HCT116 (cell line): ENCODE measurements around the gene GCSAM. TPM values are rescaled to one million over a fixed set of nuclear protein-coding genes. Genes with fewer than 3 reads are reported as not detected.

ENCODE experiments used
- ATAC-seq: fragments of 200-7000 bp; cut with Tn5 transposase; 2 replicates; pipeline ENCODE4 v1.9.1; 2020; ENCODE audit warnings: mild to moderate bottlenecking, moderate library complexity
- BruUV-seq: library from RNA; stranded (reverse); fragments of 400-500 nt; replicated peaks from 2 replicates; lab custom pipeline; 2021; lab: Mats Ljungman, UMichigan
- CTCF ChIA-PET: fragments of 300-600 bp; sonication (Branson Sonifier 250); formaldehyde crosslinking; loops from one replicate; lab custom pipeline; 2021; ENCODE audit warnings: antibody characterized with exemption; lab: Charles Lee
- POLR2A ChIA-PET: fragments of 300-600, 350-600 bp; sonication (Branson Sonifier 250); formaldehyde crosslinking; loops from one replicate; lab custom pipeline; 2021; ENCODE audit warnings: antibody characterized with exemption; lab: Charles Lee
- RAD21 ChIA-PET, 2 experiments: fragments of 300-600 bp; sonication (Branson Sonifier 250); formaldehyde crosslinking; loops; one replicate each; lab custom pipeline; 2023; ENCODE audit warnings: low total read pairs in 2 of 2; ENCODE audit not compliant: uncharacterized antibody in 2 of 2, unreplicated experiment in 2 of 2, low non-redundant PET in 1 of 2; lab: Charles Lee
- DNase-seq: peaks from one replicate; pipeline ENCODE4 v3.0.0-alpha.2; 2010; ENCODE audit warnings: low read depth, low spot score
- H2AFZ ChIP-seq: fragments of 200-600 bp; shearing (Covaris generic), sonication (generic); 2 replicates; pipeline ENCODE4 v1.6.1; 2017; ENCODE audit warnings: low read depth, mixed run types, mixed read lengths, antibody characterized with exemption, low read length; ENCODE audit not compliant: poor library complexity, severe bottlenecking
- H3K27ac ChIP-seq: 2 replicates; pipeline ENCODE4 v1.5.1; 2012; ENCODE audit warnings: low read depth, low read length
- H3K27me3 ChIP-seq: fragments of 200-600 bp; sonication (generic); 2 replicates; pipeline ENCODE4 v1.6.1; 2016; ENCODE audit warnings: mixed run types, low read length, mixed read lengths; ENCODE audit not compliant: insufficient read depth
- H3K36me3 ChIP-seq, 2 experiments: fragments of 200-500 bp in 1 of 2; fragments of 200-600 bp in 1 of 2; sonication (Bioruptor generic) in 1 of 2; sonication (generic) in 1 of 2; 2 replicates each; pipeline versions ENCODE4 v1.5.1 to v1.6.1; 2014 to 2016; ENCODE audit warnings: low read length in 2 of 2, inconsistent platforms in 1 of 2, mixed read lengths in 1 of 2, mixed run types in 1 of 2; ENCODE audit not compliant: insufficient read depth in 2 of 2, control insufficient read depth in 1 of 2
- H3K4me1 ChIP-seq, 2 experiments: fragments of 200-600 bp in 1 of 2; sonication (generic) in 1 of 2; 2 replicates each; pipeline versions ENCODE4 v1.5.1 to v1.6.1; 2012 to 2017; ENCODE audit warnings: low read length in 2 of 2, inconsistent platforms in 1 of 2, mild to moderate bottlenecking in 1 of 2, mixed read lengths in 1 of 2, mixed run types in 1 of 2, moderate library complexity in 1 of 2; ENCODE audit not compliant: insufficient read depth in 2 of 2, control insufficient read depth in 1 of 2
- H3K4me2 ChIP-seq: fragments of 200-600 bp; sonication (generic); 2 replicates; pipeline ENCODE4 v1.6.1; 2017; ENCODE audit warnings: mixed run types, low read length, mixed read lengths
- H3K4me3 ChIP-seq, 2 experiments: fragments of 200-600 bp in 1 of 2; sonication (generic) in 1 of 2; replicated peaks in 1 of 2; 2 replicates each; pipeline ENCODE4 v1.5.1; 2011 to 2016; ENCODE audit warnings: low read length in 2 of 2, control low read depth in 1 of 2, low read depth in 1 of 2, mild to moderate bottlenecking in 1 of 2, mixed read lengths in 1 of 2, mixed run types in 1 of 2
- H3K79me2 ChIP-seq: fragments of 200-600 bp; sonication (generic); 2 replicates; pipeline ENCODE4 v1.6.1; 2017; ENCODE audit warnings: mild to moderate bottlenecking, mixed run types, low read length, moderate library complexity, mixed read lengths; ENCODE audit not compliant: insufficient read depth
- H3K9ac ChIP-seq: fragments of 200-600 bp; sonication (generic); 2 replicates; pipeline ENCODE4 v1.6.1; 2016; ENCODE audit warnings: low read length, mixed read lengths
- H3K9me2 ChIP-seq: fragments of 200-600 bp; sonication (generic), shearing (Covaris generic); 2 replicates; pipeline ENCODE4 v1.6.1; 2017; ENCODE audit warnings: mixed run types, mild to moderate bottlenecking, moderate library complexity; ENCODE audit not compliant: insufficient read depth
- H3K9me3 ChIP-seq, 2 experiments: fragments of 200-500 bp in 1 of 2; fragments of 200-600 bp in 1 of 2; sonication (Bioruptor generic) in 1 of 2; sonication (generic) in 1 of 2; 2 replicates each; pipeline ENCODE4 v1.6.1; 2014 to 2017; ENCODE audit warnings: low read length in 2 of 2, mixed read lengths in 2 of 2, inconsistent platforms in 1 of 2, low read depth in 1 of 2, mild to moderate bottlenecking in 1 of 2, mixed run types in 1 of 2, moderate library complexity in 1 of 2; ENCODE audit not compliant: control insufficient read depth in 1 of 2, insufficient read depth in 1 of 2
- H4K20me1 ChIP-seq: fragments of 200-600 bp; sonication (generic), shearing (Covaris generic); 2 replicates; pipeline ENCODE4 v1.6.1; 2017; ENCODE audit warnings: mixed run types, mild to moderate bottlenecking, moderate library complexity; ENCODE audit not compliant: insufficient read depth
- CBX3 ChIP-seq: IDR thresholded peaks from 2 replicates; pipeline ENCODE4 v1.6.1; 2012; ENCODE audit warnings: low read depth
- EGR1 ChIP-seq: IDR thresholded peaks from 2 replicates; pipeline ENCODE4 v1.6.1; 2012; ENCODE audit warnings: low read depth
- ELF1 ChIP-seq: IDR thresholded peaks from 2 replicates; pipeline ENCODE4 v1.6.1; 2012; ENCODE audit warnings: low read depth, borderline replicate concordance
- EZH2 ChIP-seq: fragments of 200-600 bp; sonication (generic); IDR thresholded peaks from 2 replicates; pipeline ENCODE4 v1.6.1; 2017; ENCODE audit warnings: antibody characterized with exemption, mixed run types
- EZH2phosphoT487 ChIP-seq: fragments of 200-600 bp; IDR thresholded peaks from 2 replicates; pipeline ENCODE4 v1.6.1; 2018; ENCODE audit warnings: antibody characterized with exemption, borderline replicate concordance
- FOSL1 ChIP-seq: IDR thresholded peaks from 2 replicates; pipeline ENCODE4 v1.6.1; 2012; ENCODE audit warnings: low read depth
- POLR2A ChIP-seq: IDR thresholded peaks from 2 replicates; pipeline ENCODE4 v1.7.0; 2011; ENCODE audit warnings: borderline replicate concordance; ENCODE audit not compliant: insufficient read depth, insufficient read length; ENCODE audit errors: extremely low read depth
- POLR2AphosphoS5 ChIP-seq: IDR thresholded peaks from 2 replicates; pipeline ENCODE4 v1.6.1; 2011; ENCODE audit warnings: mild to moderate bottlenecking, low read depth, low read length, moderate library complexity
- RAD21 ChIP-seq: IDR thresholded peaks from 2 replicates; pipeline ENCODE4 v1.6.1; 2012; ENCODE audit warnings: low read depth, mild to moderate bottlenecking
- SIN3A ChIP-seq: IDR thresholded peaks from 2 replicates; pipeline ENCODE4 v1.6.1; 2012; ENCODE audit warnings: low read depth
- SRF ChIP-seq: IDR thresholded peaks from 2 replicates; pipeline ENCODE4 v1.6.1; 2012; ENCODE audit warnings: low read depth
- YY1 ChIP-seq: IDR thresholded peaks from 2 replicates; pipeline ENCODE4 v1.6.1; 2011; ENCODE audit warnings: low read length, low read depth, moderate library complexity, mild to moderate bottlenecking; ENCODE audit not compliant: insufficient replicate concordance; ENCODE audit errors: extremely low read depth
- ZFX ChIP-seq: fragments of 450-650 bp; IDR thresholded peaks from 2 replicates; pipeline ENCODE4 v1.6.1; 2017
- ZNF274 ChIP-seq: fragments of 200-500 bp; sonication (Bioruptor generic); IDR thresholded peaks from 2 replicates; pipeline ENCODE4 v1.6.1; 2014; ENCODE audit warnings: mild to moderate bottlenecking, low read depth, low read length, inconsistent platforms
- intact Hi-C: fragments of 100-400 bp; cut with micrococcal nuclease; formaldehyde crosslinking; loops from 2 replicates; pipeline ENCODE4 v1.10.0; 2022
- total RNA-seq: library from RNA; stranded (reverse); gene quantifications from one replicate; pipeline ENCODE4 v1.2.1, GENCODE V29; 2021; ENCODE audit not compliant: unreplicated experiment
- TF ChIP-seq, protein P1 (sequence below): IDR thresholded peaks from 2 replicates; pipeline ENCODE4 v1.6.1; 2012
- TF ChIP-seq, protein P2 (sequence below): IDR thresholded peaks from 2 replicates; pipeline ENCODE4 v1.6.1; 2012

Gene GCSAM
- total RNA-seq, 1 experiment from 2014 or later: not detected

DNA sequence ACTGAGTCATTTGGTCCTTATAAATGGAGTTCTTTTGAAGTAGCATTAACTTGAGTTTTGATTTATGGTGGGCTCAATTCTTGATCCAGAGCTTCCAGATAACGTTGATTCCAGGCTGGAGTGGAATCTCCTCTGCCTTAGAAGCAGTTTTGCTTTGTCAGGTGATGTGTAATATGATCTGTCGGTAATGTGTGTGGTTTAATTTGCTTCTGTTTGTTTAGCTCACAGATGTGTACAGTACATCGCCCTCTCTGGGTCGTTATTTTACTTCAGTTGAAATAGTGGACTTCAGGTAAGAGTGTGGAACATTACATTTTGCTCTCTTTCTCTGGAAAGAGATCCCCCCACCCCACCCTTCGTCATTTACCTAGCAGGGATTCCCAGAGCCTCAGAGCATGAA lies 23.7 kb downstream of the GCSAM start:
- RAD21 ChIA-PET: no interaction called here
- Histone ChIP-seq H3K9me3 (no peaks in the 10 kb centered on the region), H3K36me3 (peaks cover 22 to 26% of the 10 kb centered on the region in 2 experiments; a peak in 3 of 4 replicates), H3K9me2 (no peaks in the 10 kb centered on the region), H3K4me1 (peaks cover 0 to 6% of the 10 kb centered on the region in 2 experiments; a peak in 1 of 4 replicates), H2AFZ (no peak overlapping the region), H3K4me3 (no peak overlapping the region), H3K9ac (no peak overlapping the region), H3K4me2 (no peak overlapping the region), H3K27me3 (no peaks in the 10 kb centered on the region), H3K27ac (no peak overlapping the region), H4K20me1 (no peaks in the 10 kb centered on the region), H3K79me2 (no peaks in the 10 kb centered on the region)
- CTCF ChIA-PET: no interaction called here
- no peak for TF ChIP-seq SIN3A
- TF ChIP-seq, protein P1, sequence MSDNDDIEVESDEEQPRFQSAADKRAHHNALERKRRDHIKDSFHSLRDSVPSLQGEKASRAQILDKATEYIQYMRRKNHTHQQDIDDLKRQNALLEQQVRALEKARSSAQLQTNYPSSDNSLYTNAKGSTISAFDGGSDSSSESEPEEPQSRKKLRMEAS: no peak
- no peak for TF ChIP-seq CBX3
- no TSS peak for BruUV-seq
- intact Hi-C loops: no loop called here
- DNase-seq (no peak), ATAC-seq (no peak)
- POLR2A ChIA-PET: no interaction called here

DNA sequence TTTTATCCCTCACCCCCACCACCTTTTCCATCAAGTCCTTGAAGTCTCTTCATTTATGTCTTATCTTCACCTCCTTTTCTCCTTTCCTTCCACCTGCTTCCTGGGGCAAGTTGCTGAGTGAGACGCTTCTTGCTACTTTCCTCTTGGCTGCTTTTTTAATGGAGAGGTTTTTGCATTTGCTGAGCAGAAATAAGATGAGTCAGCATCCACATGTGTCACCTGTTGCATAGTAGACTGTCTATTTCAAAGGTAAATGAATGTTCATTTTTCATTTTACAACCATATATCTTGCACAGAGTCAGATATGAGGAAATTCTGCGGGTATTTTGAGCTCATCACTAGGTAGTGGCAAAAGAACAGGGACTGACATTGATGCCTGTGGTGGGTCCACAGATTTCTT lies 28.3 kb downstream of the GCSAM start:
- TF ChIP-seq EZH2phosphoT487 (no peak), POLR2AphosphoS5 (no peak), FOSL1 (no peak), EZH2 (no peak), ZFX (no peak), ELF1 (no peak), EGR1 (no peak), CBX3 (no peak), SRF (no peak), YY1 (no peak), POLR2A (no peak), SIN3A (no peak), ZNF274 (no peak), RAD21 (no peak)
- TF ChIP-seq, protein P2, sequence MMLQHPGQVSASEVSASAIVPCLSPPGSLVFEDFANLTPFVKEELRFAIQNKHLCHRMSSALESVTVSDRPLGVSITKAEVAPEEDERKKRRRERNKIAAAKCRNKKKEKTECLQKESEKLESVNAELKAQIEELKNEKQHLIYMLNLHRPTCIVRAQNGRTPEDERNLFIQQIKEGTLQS: no peak
- no peak overlapping the region for H3K4me3 ChIP-seq
- H3K4me2 ChIP-seq: no peak overlapping the region
- DNase-seq (no peak), ATAC-seq (no peak)
- no peak overlapping the region for H3K27ac ChIP-seq
- H2AFZ ChIP-seq: no peak overlapping the region
- H4K20me1 ChIP-seq: no peaks in the 10 kb centered on the region
- peaks cover 5 to 9% of the 10 kb centered on the region in 2 experiments; a peak in 2 of 4 replicates for H3K36me3 ChIP-seq
- peaks cover 14% of the 10 kb centered on the region for H3K79me2 ChIP-seq
- no peaks in the 10 kb centered on the region for H3K9me2 ChIP-seq
- H3K4me1 ChIP-seq: peaks cover 6 to 8% of the 10 kb centered on the region in 2 experiments; a peak in 2 of 4 replicates
- no peaks in the 10 kb centered on the region for H3K27me3 ChIP-seq
- intact Hi-C loops: no loop called here
- POLR2A ChIA-PET: no interaction called here
- CTCF ChIA-PET: interaction anchor here (1.1 kb wide), 1 partner anchor 32 kb away, joined by 3 read pairs; no protein-coding TSS in a partner anchor
- H3K9ac ChIP-seq: no peak overlapping the region
- RAD21 ChIA-PET: no interaction called here
- H3K9me3 ChIP-seq: no peaks in the 10 kb centered on the region
- no TSS peak for BruUV-seq
